T-cell (primary cell): ENCODE results near the gene MATR3. TPM values are rescaled to one million over a fixed set of nuclear protein-coding genes. Genes with fewer than 3 reads are reported as not detected.

Experiments used
- ATAC-seq, 4 experiments: fragments of 200-7000 bp in 3 of 4; fragments of 150-1000 bp in 1 of 4; cut with Tn5 transposase; replicated peaks in 1 of 4; 1 replicate in 3 of 4; 2 replicates in 1 of 4; pipeline ENCODE4 v1.10.0; 2021; ENCODE audit warnings: moderate library complexity in 3 of 4, mild to moderate bottlenecking in 2 of 4, moderate number of reproducible peaks in 1 of 4
- CTCF ChIA-PET, 2 donors: fragments of 300-600 bp; sonication (Branson Sonifier 250); formaldehyde crosslinking; loops; one replicate each; lab custom pipeline; 2022; ENCODE audit warnings: antibody characterized with exemption in 2 of 2; lab: Charles Lee
- POLR2A ChIA-PET, 2 donors: fragments of 300-600 bp; sonication (Branson Sonifier 250); formaldehyde crosslinking; loops; one replicate each; lab custom pipeline; 2022; ENCODE audit warnings: antibody characterized with exemption in 2 of 2; lab: Charles Lee
- DNase-seq, 35 experiments: peaks; one replicate each; pipeline versions ENCODE4 v3.0.0 to v3.0.0-alpha.2; 2013 to 2023
- H3K27ac ChIP-seq: one replicate; pipeline ENCODE4 v1.5.1; 2013; ENCODE audit warnings: low read length
- H3K27me3 ChIP-seq, 2 experiments: replicated peaks in 1 of 2; 1 replicate in 1 of 2; 2 replicates in 1 of 2; pipeline versions ENCODE4 v1.6.1 to v1.7.0; 2013; ENCODE audit warnings: low read length in 1 of 2, mixed read lengths in 1 of 2; ENCODE audit not compliant: control insufficient read depth in 2 of 2, insufficient read depth in 2 of 2; ENCODE audit errors: extremely low read depth in 1 of 2
- H3K36me3 ChIP-seq, 2 donors: 1 replicate in 1 of 2; 2 replicates in 1 of 2; pipeline versions ENCODE4 v1.6.1 to v1.7.0; 2013; ENCODE audit warnings: low read length in 1 of 2; ENCODE audit not compliant: control insufficient read depth in 2 of 2, insufficient read depth in 1 of 2; ENCODE audit errors: extremely low read depth in 1 of 2
- H3K4me1 ChIP-seq, 2 experiments: 1 replicate in 1 of 2; 2 replicates in 1 of 2; pipeline versions ENCODE4 v1.6.1 to v1.7.0; 2013; ENCODE audit warnings: low read length in 2 of 2, mixed read lengths in 1 of 2; ENCODE audit not compliant: insufficient read depth in 2 of 2, control insufficient read depth in 1 of 2; ENCODE audit errors: extremely low read depth in 1 of 2
- H3K4me3 ChIP-seq, 2 donors: 1 replicate in 1 of 2; 2 replicates in 1 of 2; pipeline versions ENCODE4 v1.5.1 to v1.7.0; 2013; ENCODE audit warnings: mild to moderate bottlenecking in 2 of 2, low read length in 1 of 2, moderate library complexity in 1 of 2; ENCODE audit not compliant: control insufficient read depth in 1 of 2; ENCODE audit errors: extremely low read depth in 1 of 2
- H3K9me3 ChIP-seq: 2 replicates; pipeline ENCODE4 v1.7.0; 2013
- H3K27ac Mint-ChIP-seq, 2 donors: one replicate each; pipeline ENCODE4 v1.8.0; 2020 to 2021; ENCODE audit warnings: mild to moderate bottlenecking in 2 of 2, mixed read lengths in 2 of 2
- H3K27me3 Mint-ChIP-seq, 2 donors: one replicate each; pipeline ENCODE4 v1.8.0; 2021 to 2022; ENCODE audit warnings: mixed read lengths in 2 of 2
- H3K36me3 Mint-ChIP-seq: one replicate; pipeline ENCODE4 v1.8.0; 2021; ENCODE audit warnings: mixed read lengths
- H3K4me1 Mint-ChIP-seq, 3 donors: one replicate each; pipeline ENCODE4 v1.8.0; 2020 to 2022; ENCODE audit warnings: mixed read lengths in 3 of 3, mild to moderate bottlenecking in 1 of 3
- H3K4me3 Mint-ChIP-seq, 3 donors: one replicate each; pipeline ENCODE4 v1.8.0; 2020 to 2022; ENCODE audit warnings: mild to moderate bottlenecking in 3 of 3, mixed read lengths in 3 of 3, moderate library complexity in 3 of 3
- H3K9me3 Mint-ChIP-seq, 3 donors: one replicate each; pipeline ENCODE4 v1.8.0; 2020 to 2022; ENCODE audit warnings: mixed read lengths in 3 of 3
- WGBS: methylation state at CpG from one replicate; pipeline ENCODE4 v1.1.5; 2013; ENCODE audit warnings: missing lambda C conversion rate; ENCODE audit not compliant: insufficient coverage; 5-methylcytosine and 5-hydroxymethylcytosine counted together
- total RNA-seq, 35 experiments: library from RNA in 6 of 35; stranded (reverse) in 6 of 35; fragments of 120-200 nt in 1 of 35; gene quantifications; one replicate each; pipeline versions ENCODE4 v1.2.1 to v1.2.4 and lab custom pipeline; 2013 to 2026

MATR3 gene
- total RNA-seq, 5 donors from 2014 or later (not counting 1 experiment from before 2014, with no cell fraction given), result 187 to 359 (median 200) TPM

- peak overlapping the region; percentile 79 to 85 for H3K4me3 ChIP-seq
- ChIA-PET POLR2A (interaction anchor here (0.5 to 2.1 kb wide), 17 partner anchors 9 to 1418 kb away, joined by 3 to 12 read pairs (median 3); partner anchors contain the start of genes HSPA9 (in 1 of the 2) and PAIP2 (in 1 of the 2)), CTCF (interaction anchor here (0.6 to 1.9 kb wide), 3 partner anchors 11 to 49 kb away, joined by 3 to 6 read pairs (median 4); partner anchors contain the start of gene PAIP2 (in 1 of the 2))
- Mint-ChIP-seq H3K27me3 (no peaks in the 10 kb centered on the region), H3K36me3 (peaks cover 3% of the 10 kb centered on the region), H3K27ac (peak overlapping the region; percentile 98), H3K4me3 (peak overlapping the region; percentile 97), H3K4me1 (peaks cover 37% of the 10 kb centered on the region in 3 donors), H3K9me3 (no peaks in the 10 kb centered on the region)
- H3K27me3 ChIP-seq, result no peaks in the 10 kb centered on the region
- H3K4me1 ChIP-seq, result peaks cover 17 to 27% of the 10 kb centered on the region in 2 experiments
- H3K36me3 ChIP-seq, result no peaks in the 10 kb centered on the region
- ATAC-seq (no peak), DNase-seq (no peak)
- WGBS, result 3% methylated on average over 6 of the region's 11 CpGs
- H3K9me3 ChIP-seq, result no peaks in the 10 kb centered on the region
- peak overlapping the region; percentile 99 for H3K27ac ChIP-seq
Measured at GRCh38 chr5:139293202-139293506, 386 bp upstream of the MATR3 start.

- no peaks in the 10 kb centered on the region for H3K27me3 Mint-ChIP-seq
- H3K9me3 Mint-ChIP-seq, result no peaks in the 10 kb centered on the region
- peaks cover 49 to 52% (median 49%) of the 10 kb centered on the region in 3 donors for H3K4me1 Mint-ChIP-seq
- H3K36me3 ChIP-seq, result no peaks in the 10 kb centered on the region
- H3K27me3 ChIP-seq, result no peaks in the 10 kb centered on the region
- peak overlapping the region; percentile 99 for H3K27ac ChIP-seq
- WGBS, result 0% methylated on average over 40 of the region's 48 CpGs
- DNase-seq, result peak; percentile 23 to 71 (median 53)
- H3K4me1 ChIP-seq, result peaks cover 27 to 38% of the 10 kb centered on the region in 2 experiments
- CTCF ChIA-PET, result interaction anchor here in 1 of 2 donors (1.2 to 1.9 kb wide), 3 partner anchors 9 to 47 kb away, joined by 3 to 9 read pairs (median 6); partner anchors contain the start of gene PAIP2
- H3K4me3 ChIP-seq, result peak overlapping the region; percentile 79 to 85
- peaks cover 7% of the 10 kb centered on the region for H3K36me3 Mint-ChIP-seq
- peak overlapping the region; percentile 98 for H3K27ac Mint-ChIP-seq
- no peaks in the 10 kb centered on the region for H3K9me3 ChIP-seq
- ATAC-seq, result peak; percentile 14 to 25 (median 20)
- H3K4me3 Mint-ChIP-seq, result peak overlapping the region; percentile 97
- POLR2A ChIA-PET, result interaction anchor here (0.5 to 4.0 kb wide), 10 partner anchors 11 to 721 kb away, joined by 3 to 30 read pairs (median 4); partner anchors contain the start of gene HSPA9 (in 1 of the 2)
Measured at GRCh38 chr5:139294374-139295165, 1.0 kb downstream of the MATR3 start.

GRCh38 chr5:139295346-139296057 is 2.0 kb downstream of the MATR3 start:
- ChIA-PET POLR2A (interaction anchor here (0.5 to 4.0 kb wide), 3 partner anchors 10 to 268 kb away, joined by 3 to 30 read pairs (median 3); no protein-coding TSS in a partner anchor), CTCF (interaction anchor here in 1 of 2 donors (1.3 to 3.0 kb wide), 2 partner anchors 12 to 18 kb away, joined by 3 to 11 read pairs; no protein-coding TSS in a partner anchor)
- peak in 1 of 35 experiments; percentile 24 for DNase-seq

GRCh38 chr5:139296198-139296597 is 2.7 kb downstream of the MATR3 start:
- DNase-seq, result no peak
- ATAC-seq, result no peak
- H3K36me3 ChIP-seq, result no peaks in the 10 kb centered on the region
- no peaks in the 10 kb centered on the region for H3K27me3 Mint-ChIP-seq
- peak overlapping the region; percentile 27 for H3K27ac ChIP-seq
- H3K4me3 ChIP-seq, result peak overlapping the region in 1 of 2 donors; percentile 85
- no CpG with 5 or more reads among the region's 6 CpGs for WGBS
- peak overlapping the region in 1 of 2 donors; percentile 44 for H3K27ac Mint-ChIP-seq
- peaks cover 41 to 44% of the 10 kb centered on the region in 2 experiments for H3K4me1 ChIP-seq
- H3K36me3 Mint-ChIP-seq, result peaks cover 7% of the 10 kb centered on the region
- peak overlapping the region; percentile 58 to 97 (median 64) for H3K4me3 Mint-ChIP-seq
- ChIA-PET POLR2A (interaction anchor here (0.6 to 4.0 kb wide), 4 partner anchors 10 to 380 kb away, joined by 3 to 30 read pairs (median 3); no protein-coding TSS in a partner anchor), CTCF (interaction anchor here in 1 of 2 donors (3.0 kb wide), 1 partner anchor 11 kb away, joined by 11 read pairs; no protein-coding TSS in a partner anchor)
- H3K27me3 ChIP-seq, result no peaks in the 10 kb centered on the region
- H3K9me3 Mint-ChIP-seq, result no peaks in the 10 kb centered on the region
- H3K9me3 ChIP-seq, result no peaks in the 10 kb centered on the region
- peaks cover 64 to 68% (median 65%) of the 10 kb centered on the region in 3 donors for H3K4me1 Mint-ChIP-seq

More at GRCh38 chr5:139295346-139296057, 2.0 kb downstream of the MATR3 start:
- peak overlapping the region; percentile 98 for H3K27ac Mint-ChIP-seq
- no peaks in the 10 kb centered on the region for H3K9me3 Mint-ChIP-seq
- peaks cover 58 to 61% (median 58%) of the 10 kb centered on the region in 3 donors for H3K4me1 Mint-ChIP-seq
- peaks cover 7% of the 10 kb centered on the region for H3K36me3 Mint-ChIP-seq
- no peaks in the 10 kb centered on the region for H3K27me3 Mint-ChIP-seq
- H3K27me3 ChIP-seq, result no peaks in the 10 kb centered on the region
- 10% methylated on average over 2 of the region's 16 CpGs for whole genome bisulfite sequencing
- H3K27ac ChIP-seq, result peak overlapping the region; percentile 99
- H3K36me3 ChIP-seq, result no peaks in the 10 kb centered on the region
- ATAC-seq, result no peak
- peaks cover 34 to 44% of the 10 kb centered on the region in 2 experiments for H3K4me1 ChIP-seq
- no peaks in the 10 kb centered on the region for H3K9me3 ChIP-seq
- H3K4me3 Mint-ChIP-seq, result peak overlapping the region; percentile 97
- H3K4me3 ChIP-seq, result peak overlapping the region; percentile 79 to 85

- ChIA-PET CTCF (interaction anchor here (0.5 to 3.0 kb wide), 5 partner anchors 11 to 818 kb away, joined by 3 to 11 read pairs (median 4); no protein-coding TSS in a partner anchor), POLR2A (interaction anchor here (0.5 to 4.0 kb wide), 9 partner anchors 9 to 889 kb away, joined by 3 to 30 read pairs (median 4); partner anchors contain the start of gene PAIP2 (in 1 of the 2))
- Mint-ChIP-seq H3K4me1 (peaks cover 71 to 75% (median 72%) of the 10 kb centered on the region in 3 donors), H3K4me3 (peak overlapping the region; percentile 58 to 97 (median 64)), H3K36me3 (peaks cover 13% of the 10 kb centered on the region), H3K27me3 (no peaks in the 10 kb centered on the region), H3K27ac (peak overlapping the region; percentile 31 to 55), H3K9me3 (no peaks in the 10 kb centered on the region)
- no peaks in the 10 kb centered on the region for H3K27me3 ChIP-seq
- no peak for ATAC-seq
- H3K27ac ChIP-seq, result no peak overlapping the region
- H3K9me3 ChIP-seq, result no peaks in the 10 kb centered on the region
- peaks cover 46 to 49% of the 10 kb centered on the region in 2 experiments for H3K4me1 ChIP-seq
- no peaks in the 10 kb centered on the region for H3K36me3 ChIP-seq
- WGBS, result 87% methylated on average over 4 of the region's 12 CpGs
- no peak for DNase-seq
- no peak overlapping the region for H3K4me3 ChIP-seq
Measured at GRCh38 chr5:139296862-139297326, 3.4 kb downstream of the MATR3 start.
